BLaER1 (cell line): Measurements from ENCODE around the gene EFNA3.

Experiments
- H3K27ac ChIP-seq: shearing (Covaris generic); formaldehyde crosslinking; 2 replicates; pipeline ENCODE4 v1.8.1; 2022
- H3K27me3 ChIP-seq: shearing (Covaris generic); formaldehyde crosslinking; 2 replicates; pipeline ENCODE4 v1.8.1; 2022
- H3K36me3 ChIP-seq: shearing (Covaris generic); formaldehyde crosslinking; 2 replicates; pipeline ENCODE4 v1.8.1; 2022
- H3K4me1 ChIP-seq: shearing (Covaris generic); formaldehyde crosslinking; 2 replicates; pipeline ENCODE4 v1.8.1; 2022
- H3K4me2 ChIP-seq: shearing (Covaris generic); formaldehyde crosslinking; 2 replicates; pipeline ENCODE4 v1.8.1; 2022
- H3K4me3 ChIP-seq: shearing (Covaris generic); formaldehyde crosslinking; 2 replicates; pipeline ENCODE4 v1.8.1; 2022
- H3K9ac ChIP-seq: shearing (Covaris generic); formaldehyde crosslinking; 2 replicates; pipeline ENCODE4 v1.8.1; 2022
- H3K9me3 ChIP-seq: shearing (Covaris generic); formaldehyde crosslinking; 2 replicates; pipeline ENCODE4 v1.8.1; 2022
- H4K20me1 ChIP-seq: shearing (Covaris generic); formaldehyde crosslinking; 2 replicates; pipeline ENCODE4 v1.8.1; 2022
- Cebpa-rat ChIP-seq: shearing (Covaris generic); IDR thresholded peaks from 2 replicates; pipeline ENCODE4 v1.8.1; 2022

EFNA3 gene

GRCh38 chr1:155083052-155083541 is 4.5 kb downstream of the EFNA3 start:
- TF ChIP-seq Cebpa-rat = no peak
- Histone ChIP-seq H4K20me1 (peaks cover 58% of the 10 kb centered on the region), H3K4me2 (peak overlapping the region; percentile 100), H3K9ac (no peak overlapping the region), H3K27ac (no peak overlapping the region), H3K4me1 (peaks cover 89% of the 10 kb centered on the region), H3K9me3 (no peaks in the 10 kb centered on the region), H3K27me3 (peaks cover 53% of the 10 kb centered on the region), H3K36me3 (no peaks in the 10 kb centered on the region), H3K4me3 (peak overlapping the region; percentile 70)

- Histone ChIP-seq H3K9me3 (no peaks in the 10 kb centered on the region), H3K4me3 (peak overlapping the region; percentile 75), H3K27ac (no peak overlapping the region), H3K4me1 (peaks cover 79% of the 10 kb centered on the region), H3K27me3 (peaks cover 49% of the 10 kb centered on the region), H3K4me2 (peak overlapping the region; percentile 100), H3K36me3 (no peaks in the 10 kb centered on the region), H3K9ac (no peak overlapping the region), H4K20me1 (peaks cover 55% of the 10 kb centered on the region)
- TF ChIP-seq Cebpa-rat = no peak
Measured at GRCh38 chr1:155083865-155084721, 5.5 kb downstream of the EFNA3 start.

DNA sequence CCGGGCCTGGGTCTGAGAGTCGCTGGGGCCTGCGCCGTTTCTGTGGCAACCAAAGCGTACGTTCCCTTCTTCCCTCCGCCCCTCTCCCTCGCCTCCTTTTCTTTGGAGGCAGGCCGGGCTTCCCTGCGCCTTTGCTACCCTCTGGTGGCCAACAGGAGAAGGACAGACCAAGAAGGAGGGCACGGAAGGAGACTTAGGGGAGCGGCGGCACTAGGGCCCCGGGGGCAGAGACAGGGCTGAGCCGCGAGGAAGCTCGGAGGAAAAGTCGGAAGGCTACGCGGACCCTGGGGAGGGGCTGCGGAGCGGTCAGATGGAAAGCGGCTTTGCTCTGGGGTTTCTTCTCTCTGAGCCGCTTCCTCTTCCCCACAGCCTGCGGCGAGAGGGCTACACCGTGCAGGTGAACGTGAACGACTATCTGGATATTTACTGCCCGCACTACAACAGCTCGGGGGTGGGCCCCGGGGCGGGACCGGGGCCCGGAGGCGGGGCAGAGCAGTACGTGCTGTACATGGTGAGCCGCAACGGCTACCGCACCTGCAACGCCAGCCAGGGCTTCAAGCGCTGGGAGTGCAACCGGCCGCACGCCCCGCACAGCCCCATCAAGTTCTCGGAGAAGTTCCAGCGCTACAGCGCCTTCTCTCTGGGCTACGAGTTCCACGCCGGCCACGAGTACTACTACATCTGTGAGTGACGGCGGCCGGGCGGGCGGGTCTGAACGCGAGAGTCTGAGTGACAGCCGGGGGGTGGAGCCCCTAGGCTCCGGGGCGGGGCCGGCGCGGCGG is 6.3 kb downstream of the EFNA3 start:
- Histone ChIP-seq H3K4me1 (peaks cover 71% of the 10 kb centered on the region), H3K27me3 (peaks cover 41% of the 10 kb centered on the region), H4K20me1 (peaks cover 47% of the 10 kb centered on the region), H3K4me2 (peak overlapping the region; percentile 100), H3K36me3 (no peaks in the 10 kb centered on the region), H3K9ac (peak overlapping the region; percentile 80), H3K27ac (peak overlapping the region; percentile 82), H3K4me3 (peak overlapping the region; percentile 75), H3K9me3 (no peaks in the 10 kb centered on the region)
- TF ChIP-seq Cebpa-rat = no peak

DNA sequence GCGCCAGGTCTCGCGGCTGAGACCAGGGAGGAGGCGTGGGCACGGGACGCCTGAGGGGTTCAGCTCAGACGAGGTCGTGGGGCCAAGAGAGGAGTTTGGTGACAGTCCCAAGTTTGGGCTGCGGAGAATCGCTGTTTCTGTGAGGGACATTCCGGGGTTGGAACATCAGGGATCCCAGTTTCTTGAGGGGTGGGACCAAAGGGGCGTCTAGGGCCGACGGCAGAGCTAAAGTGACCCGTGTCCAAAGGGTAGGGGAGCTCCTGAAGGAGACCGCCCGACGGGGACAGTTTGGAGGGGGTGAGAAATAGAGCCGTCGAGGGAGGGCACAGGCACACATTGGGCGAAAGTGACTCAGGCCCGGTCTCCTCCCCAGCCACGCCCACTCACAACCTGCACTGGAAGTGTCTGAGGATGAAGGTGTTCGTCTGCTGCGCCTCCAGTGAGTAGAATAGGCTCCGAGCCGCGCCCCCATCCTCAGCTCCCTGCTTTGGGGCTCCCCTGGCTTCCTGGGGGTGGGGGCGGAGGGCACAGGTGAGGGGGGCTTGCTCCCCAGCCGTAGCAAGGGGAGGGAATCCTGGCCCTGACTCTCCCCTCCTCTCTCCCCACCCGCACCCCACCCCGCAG is 7.0 kb downstream of the EFNA3 start:
- no peak for TF ChIP-seq Cebpa-rat
- peaks cover 64% of the 10 kb centered on the region for H3K4me1 ChIP-seq
- peak overlapping the region; percentile 80 for H3K9ac ChIP-seq
- H3K9me3 ChIP-seq = no peaks in the 10 kb centered on the region
- H3K27me3 ChIP-seq = peaks cover 34% of the 10 kb centered on the region
- no peaks in the 10 kb centered on the region for H3K36me3 ChIP-seq
- peaks cover 40% of the 10 kb centered on the region for H4K20me1 ChIP-seq
- H3K27ac ChIP-seq = peak overlapping the region; percentile 82
- H3K4me2 ChIP-seq = peak overlapping the region; percentile 100
- H3K4me3 ChIP-seq = peak overlapping the region; percentile 75

DNA sequence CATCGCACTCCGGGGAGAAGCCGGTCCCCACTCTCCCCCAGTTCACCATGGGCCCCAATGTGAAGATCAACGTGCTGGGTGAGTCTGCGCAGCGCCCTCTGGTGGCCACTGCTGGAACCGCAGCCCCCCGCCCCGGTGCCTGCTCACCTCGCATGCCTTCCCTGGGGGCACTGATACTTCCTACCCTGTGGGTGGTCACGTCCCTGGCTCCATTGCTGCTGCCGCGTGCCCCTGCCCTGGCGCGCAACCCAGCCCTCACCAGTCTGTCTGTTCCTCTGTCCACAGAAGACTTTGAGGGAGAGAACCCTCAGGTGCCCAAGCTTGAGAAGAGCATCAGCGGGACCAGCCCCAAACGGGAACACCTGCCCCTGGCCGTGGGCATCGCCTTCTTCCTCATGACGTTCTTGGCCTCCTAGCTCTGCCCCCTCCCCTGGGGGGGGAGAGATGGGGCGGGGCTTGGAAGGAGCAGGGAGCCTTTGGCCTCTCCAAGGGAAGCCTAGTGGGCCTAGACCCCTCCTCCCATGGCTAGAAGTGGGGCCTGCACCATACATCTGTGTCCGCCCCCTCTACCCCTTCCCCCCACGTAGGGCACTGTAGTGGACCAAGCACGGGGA is 7.6 kb downstream of the EFNA3 start:
- peak overlapping the region; percentile 79 for H3K27ac ChIP-seq
- H3K4me1 ChIP-seq = peaks cover 62% of the 10 kb centered on the region
- H3K9ac ChIP-seq = peak overlapping the region; percentile 72
- H3K4me2 ChIP-seq = peak overlapping the region; percentile 100
- no peaks in the 10 kb centered on the region for H3K36me3 ChIP-seq
- peak overlapping the region; percentile 75 for H3K4me3 ChIP-seq
- TF ChIP-seq Cebpa-rat = no peak
- no peaks in the 10 kb centered on the region for H3K9me3 ChIP-seq
- H3K27me3 ChIP-seq = peaks cover 28% of the 10 kb centered on the region
- H4K20me1 ChIP-seq = peaks cover 33% of the 10 kb centered on the region

DNA sequence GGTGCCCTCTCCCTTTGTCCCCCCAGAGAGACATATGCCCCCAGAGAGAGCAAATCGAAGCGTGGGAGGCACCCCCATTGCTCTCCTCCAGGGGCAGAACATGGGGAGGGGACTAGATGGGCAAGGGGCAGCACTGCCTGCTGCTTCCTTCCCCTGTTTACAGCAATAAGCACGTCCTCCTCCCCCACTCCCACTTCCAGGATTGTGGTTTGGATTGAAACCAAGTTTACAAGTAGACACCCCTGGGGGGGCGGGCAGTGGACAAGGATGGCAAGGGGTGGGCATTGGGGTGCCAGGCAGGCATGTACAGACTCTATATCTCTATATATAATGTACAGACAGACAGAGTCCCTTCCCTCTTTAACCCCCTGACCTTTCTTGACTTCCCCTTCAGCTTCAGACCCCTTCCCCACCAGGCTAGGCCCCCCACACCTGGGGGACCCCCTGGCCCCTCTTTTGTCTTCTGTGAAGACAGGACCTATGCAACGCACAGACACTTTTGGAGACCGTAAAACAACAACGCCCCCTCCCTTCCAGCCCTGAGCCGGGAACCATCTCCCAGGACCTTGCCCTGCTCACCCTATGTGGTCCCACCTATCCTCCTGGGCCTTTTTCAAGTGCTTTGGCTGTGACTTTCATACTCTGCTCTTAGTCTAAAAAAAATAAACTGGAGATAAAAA is 8.4 kb downstream of the EFNA3 start:
- H3K4me2 ChIP-seq = peak overlapping the region; percentile 100
- no peaks in the 10 kb centered on the region for H3K36me3 ChIP-seq
- peak overlapping the region; percentile 79 for H3K27ac ChIP-seq
- H3K9ac ChIP-seq = peak overlapping the region; percentile 72
- no peak for TF ChIP-seq Cebpa-rat
- H3K27me3 ChIP-seq = peaks cover 20% of the 10 kb centered on the region
- H3K4me1 ChIP-seq = peaks cover 62% of the 10 kb centered on the region
- H3K9me3 ChIP-seq = no peaks in the 10 kb centered on the region
- H4K20me1 ChIP-seq = peaks cover 26% of the 10 kb centered on the region
- H3K4me3 ChIP-seq = peak overlapping the region; percentile 75

GRCh38 chr1:155091071-155092051 is 12.7 kb downstream of the EFNA3 start:
- Histone ChIP-seq H3K4me1 (peaks cover 62% of the 10 kb centered on the region), H3K9me3 (no peaks in the 10 kb centered on the region), H3K27ac (peak overlapping the region; percentile 47; the same call in 1 of the 2 replicates), H3K27me3 (no peaks in the 10 kb centered on the region), H4K20me1 (no peaks in the 10 kb centered on the region), H3K36me3 (no peaks in the 10 kb centered on the region), H3K4me2 (peak overlapping the region; percentile 78), H3K9ac (peak overlapping the region; percentile 36; the same call in 1 of the 2 replicates), H3K4me3 (no peak overlapping the region)
- TF ChIP-seq Cebpa-rat = no peak

- Histone ChIP-seq H4K20me1 (no peaks in the 10 kb centered on the region), H3K27ac (no peak overlapping the region), H3K4me3 (no peak overlapping the region), H3K9me3 (no peaks in the 10 kb centered on the region), H3K4me2 (peak overlapping the region; percentile 78), H3K9ac (no peak overlapping the region), H3K4me1 (peaks cover 54% of the 10 kb centered on the region), H3K36me3 (no peaks in the 10 kb centered on the region), H3K27me3 (no peaks in the 10 kb centered on the region)
- TF ChIP-seq Cebpa-rat = no peak
Measured at GRCh38 chr1:155092131-155092530, 13.5 kb downstream of the EFNA3 start.
